Renal pelvis (tissue), 4 donors: Measurements from ENCODE around the gene USP47. TPM values are rescaled to one million over a fixed set of nuclear protein-coding genes. Genes with fewer than 3 reads are reported as not detected.

Experiments used
- DNase-seq: peaks from one replicate; pipeline ENCODE4 v3.0.0-alpha.2; 2013
- polyA plus RNA-seq, 3 donors: library from polyadenylated mRNA; unstranded; fragments of 120-200 nt; gene quantifications; one replicate each; pipeline ENCODE4 v1.2.1, GENCODE V29; 2013; ENCODE audit not compliant: insufficient read length in 3 of 3

The USP47 gene
- polyA plus RNA-seq, 3 donors: 85.2 to 94.5 (median 86.0) TPM

DNA sequence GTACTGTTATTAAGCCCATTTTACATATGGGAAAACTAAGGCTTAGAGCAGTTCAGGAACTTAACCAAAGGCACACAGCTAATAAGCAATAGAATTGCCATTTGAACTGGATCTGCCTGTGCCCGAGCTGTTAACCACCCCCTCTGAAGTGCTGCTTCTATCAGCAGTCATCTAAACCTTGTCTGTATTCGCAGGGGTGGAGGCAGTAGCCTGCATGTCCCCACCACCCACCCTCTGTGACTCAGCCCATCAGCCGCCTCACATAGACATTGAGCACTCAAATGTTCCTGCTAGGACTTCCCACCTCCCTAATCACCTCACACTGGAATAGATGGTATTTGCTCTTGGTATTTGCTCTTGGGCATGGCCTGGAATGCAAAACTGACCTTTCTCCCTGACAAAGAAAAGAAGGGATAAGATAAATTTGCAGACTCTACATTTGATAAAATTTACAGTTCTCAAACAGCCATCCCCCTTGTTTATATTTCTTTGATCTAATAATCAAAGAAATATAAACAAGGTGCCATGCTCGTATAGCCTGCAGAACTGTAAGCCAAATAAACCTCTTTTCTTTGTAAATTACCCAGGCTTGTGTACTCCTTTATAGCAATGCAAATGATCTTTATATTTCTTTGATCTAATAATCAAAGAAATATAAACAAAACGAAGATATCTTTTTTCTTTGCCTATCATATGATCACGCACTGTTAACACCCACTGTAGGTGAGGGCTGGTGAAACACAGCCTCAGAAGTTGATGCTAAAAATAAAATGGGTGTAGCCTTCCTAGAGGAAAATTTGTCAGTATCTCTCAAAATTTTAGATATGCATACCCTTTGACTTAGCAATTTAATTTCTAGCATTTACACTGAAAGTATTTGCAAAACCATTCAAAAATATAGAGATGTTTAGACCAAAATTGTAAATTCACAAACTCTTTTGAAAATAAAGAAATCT is 150.8 kb downstream of the USP47 start:
- no peak for DNase-seq

DNA sequence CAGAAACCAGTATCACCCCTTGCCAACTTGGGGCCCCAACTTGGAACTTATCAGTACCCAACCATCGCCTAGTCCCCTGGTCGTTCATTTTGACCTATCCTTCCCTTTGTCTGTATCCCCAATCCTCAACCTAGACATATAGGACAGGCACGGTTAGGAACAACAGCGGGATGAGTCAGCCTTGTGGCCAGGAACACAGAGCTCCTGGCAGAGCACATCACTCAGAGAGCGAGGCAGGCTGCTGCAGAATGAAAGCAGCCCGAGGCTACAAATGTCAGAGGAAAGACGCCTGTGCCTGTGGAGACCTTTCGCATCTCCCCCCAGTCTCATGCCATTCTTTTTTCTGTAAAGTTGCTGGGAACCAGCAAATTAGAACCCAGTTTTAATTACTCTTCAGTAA is 152.1 kb downstream of the USP47 start:
- no peak for DNase-seq

DNA sequence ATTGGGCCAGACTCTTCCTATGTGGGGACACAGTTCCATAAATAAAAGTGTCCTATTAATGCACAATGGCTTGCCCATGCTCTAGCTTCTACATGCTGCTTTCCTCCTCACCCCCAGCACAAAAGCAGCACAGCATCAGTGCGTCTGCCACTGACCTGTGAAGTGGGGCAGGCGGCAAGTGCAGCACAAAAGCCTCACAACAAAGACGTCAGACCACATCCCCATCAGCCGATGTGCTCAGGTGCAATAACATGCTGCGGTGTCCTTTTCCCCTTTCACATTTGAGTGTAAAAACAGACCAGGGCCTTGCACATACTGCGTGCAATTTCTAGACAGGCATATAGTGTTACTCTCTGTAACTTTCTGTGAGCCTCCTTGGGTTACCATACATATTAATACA is 153.8 kb downstream of the USP47 start:
- DNase-seq: no peak

DNA sequence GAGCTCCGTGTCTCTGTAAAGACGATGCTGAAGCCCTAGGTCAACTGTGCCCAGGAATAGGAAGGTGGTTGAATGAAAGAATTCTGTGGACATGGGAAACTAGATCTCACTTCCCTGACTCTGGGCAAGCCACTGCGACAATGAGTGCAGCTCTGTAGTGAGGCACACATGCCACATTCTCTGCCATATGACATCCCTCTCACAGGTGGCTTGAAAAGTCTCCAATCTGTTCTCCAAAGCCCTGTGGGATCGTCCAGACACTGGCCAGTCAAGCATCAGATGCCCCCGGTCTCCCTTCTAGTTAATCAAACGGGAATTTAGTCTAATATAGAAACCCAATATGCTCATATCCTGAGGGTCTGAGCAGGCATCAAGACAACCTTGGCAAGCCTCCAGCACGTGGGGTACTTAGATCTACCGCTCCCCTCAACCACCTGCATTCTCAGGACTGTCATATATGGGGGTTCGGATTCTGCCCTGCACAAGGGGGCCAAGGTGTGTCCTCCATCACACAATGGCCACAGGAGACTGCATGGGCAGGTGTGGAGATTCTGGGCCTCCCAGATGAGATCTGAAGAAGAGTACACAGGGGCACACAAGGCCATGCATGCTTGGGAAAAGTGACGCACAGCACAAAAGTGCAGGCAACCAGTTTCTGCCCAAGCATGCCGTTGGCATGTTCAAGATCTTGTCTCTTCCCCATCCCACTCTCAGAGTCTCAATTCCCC is 154.7 kb downstream of the USP47 start:
- no peak for DNase-seq

DNA sequence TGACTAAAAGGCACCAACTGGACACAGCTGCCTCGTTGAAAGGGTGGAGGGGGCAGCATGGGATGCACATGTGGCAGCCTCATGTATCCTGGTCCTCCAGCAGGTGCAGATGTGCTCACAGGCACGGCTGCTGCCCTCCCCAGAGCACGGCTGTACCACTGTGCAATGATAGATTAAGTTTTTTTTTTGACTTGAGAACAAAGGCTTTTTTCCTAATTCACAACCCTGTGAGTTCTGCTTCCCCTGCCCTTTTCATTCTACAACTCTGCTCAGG is 155.2 kb downstream of the USP47 start:
- DNase-seq: no peak

DNA sequence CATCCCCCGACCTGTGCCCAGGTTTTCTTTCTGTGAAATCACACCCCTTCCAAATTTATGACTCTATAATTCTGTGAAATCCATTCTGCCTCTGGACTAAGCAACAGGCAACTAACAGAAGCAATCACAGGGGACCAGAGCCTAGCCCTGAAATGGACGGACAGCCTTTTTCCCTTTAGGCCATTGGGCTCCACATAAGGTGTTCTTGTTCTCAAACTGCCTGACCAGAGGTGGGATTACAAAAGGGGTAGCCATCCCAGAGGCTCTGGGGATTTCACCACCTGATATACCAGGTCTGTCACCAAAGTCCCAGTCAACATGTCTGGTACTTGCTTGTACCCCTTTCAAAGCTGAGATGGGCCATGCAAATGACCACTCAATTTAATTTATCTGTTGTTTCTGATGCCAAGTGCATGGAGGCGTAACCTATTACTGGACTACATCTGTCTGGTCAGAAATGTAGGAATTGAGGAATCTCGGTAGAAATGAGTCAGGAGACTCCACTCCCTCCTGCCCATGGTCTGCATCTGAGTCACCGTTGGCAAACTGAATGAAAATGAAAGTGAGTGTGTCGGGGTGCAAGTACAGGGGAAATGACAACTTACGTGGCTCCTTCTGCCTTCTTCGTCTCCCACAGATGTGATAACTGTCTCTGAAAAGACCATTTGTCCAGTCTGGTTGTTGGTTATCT is 156.5 kb downstream of the USP47 start:
- DNase-seq: no peak

DNA sequence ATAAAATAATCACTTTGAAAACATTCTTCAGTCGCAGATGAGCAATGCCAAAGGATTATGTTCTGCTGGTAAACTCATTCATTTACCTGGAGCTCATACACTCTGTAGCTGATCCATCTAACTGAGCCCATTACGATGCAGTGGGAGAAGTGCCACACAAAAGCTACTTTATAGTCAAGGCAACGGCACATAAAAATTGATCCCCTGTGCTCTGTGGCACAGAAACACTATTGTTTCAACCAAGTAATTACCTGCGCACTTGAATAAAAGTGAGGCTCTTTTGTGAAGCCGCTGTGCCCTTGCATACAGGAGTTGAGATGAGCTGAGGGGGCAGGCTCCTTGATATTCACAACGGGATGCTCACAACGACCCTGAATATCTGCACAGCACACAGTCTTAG is 159.4 kb downstream of the USP47 start:
- DNase-seq: no peak

DNA sequence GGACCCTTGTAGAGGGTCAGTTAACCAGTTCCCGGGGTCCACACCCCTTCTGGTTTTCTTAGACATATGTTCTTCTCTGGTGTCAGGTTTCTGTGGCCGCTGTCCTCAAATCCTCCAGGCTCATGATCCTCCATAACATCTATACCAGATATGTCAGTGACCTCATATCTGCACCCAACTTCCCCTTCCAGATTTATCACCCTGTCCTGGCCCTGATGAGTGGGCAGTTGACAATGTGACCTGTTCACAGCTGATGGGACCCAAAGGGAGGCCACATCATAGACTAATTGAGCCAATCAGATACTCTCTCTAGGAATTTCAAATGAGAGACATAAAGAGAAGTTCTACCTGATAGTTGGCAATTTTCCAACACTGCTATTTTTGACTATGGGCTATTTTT is 161.6 kb downstream of the USP47 start:
- no peak for DNase-seq

DNA sequence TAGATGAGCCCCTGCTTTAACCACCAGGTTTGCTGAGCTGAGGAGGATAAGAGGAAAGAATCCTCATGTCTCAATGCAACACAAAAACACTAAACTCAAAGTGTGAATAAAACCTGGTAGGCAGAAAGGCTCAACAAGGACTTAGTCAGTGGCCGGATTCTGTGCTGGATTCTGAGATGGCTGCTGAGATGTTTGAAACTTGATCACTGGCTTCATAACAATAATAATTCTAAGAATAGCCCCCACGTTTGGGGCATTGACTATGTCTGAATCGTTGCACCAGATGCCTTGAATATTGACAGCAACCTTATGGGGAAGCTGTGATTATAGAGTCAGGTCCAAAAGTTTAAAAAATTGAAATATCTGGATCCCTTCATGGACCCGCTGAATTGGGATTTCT is 162.0 kb downstream of the USP47 start:
- DNase-seq: no peak

DNA sequence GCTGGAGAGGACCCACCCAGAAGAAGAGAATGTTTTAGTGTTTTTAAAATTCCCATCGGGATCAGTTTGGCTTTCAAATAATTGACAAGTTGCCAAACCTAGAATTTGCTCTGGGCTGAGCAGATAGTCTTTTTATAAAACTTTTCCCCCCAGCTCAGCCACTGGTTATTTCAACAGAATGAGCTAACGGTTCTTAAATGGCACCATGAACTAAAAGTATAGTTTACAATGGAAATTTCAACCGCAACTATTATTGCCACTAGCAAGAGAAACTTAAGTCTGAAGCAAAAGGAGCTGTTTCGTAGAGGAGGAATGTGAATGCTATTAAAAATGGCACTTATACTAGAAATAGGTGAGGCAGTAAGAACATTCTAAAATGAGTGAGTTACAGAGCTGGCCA is 163.3 kb downstream of the USP47 start:
- no peak for DNase-seq

DNA sequence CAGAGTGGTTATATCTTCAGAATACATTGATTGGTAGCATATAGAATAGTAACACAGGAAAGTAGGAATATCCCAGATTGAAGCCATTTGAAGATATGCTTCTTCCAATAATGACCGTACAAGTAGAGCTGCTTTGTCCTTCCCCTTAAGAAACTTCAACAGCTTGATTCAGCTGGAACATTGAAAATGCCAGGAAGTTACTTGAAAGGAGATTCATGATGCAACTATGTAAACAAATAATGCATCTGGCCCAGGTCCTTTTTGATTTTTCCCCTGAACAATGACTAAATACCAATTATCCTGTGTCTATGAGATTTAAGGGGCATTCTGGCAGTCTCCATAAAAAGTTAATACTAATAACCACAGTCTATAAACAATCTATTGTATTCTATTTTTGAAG is 163.7 kb downstream of the USP47 start:
- DNase-seq: peak; percentile 15

DNA sequence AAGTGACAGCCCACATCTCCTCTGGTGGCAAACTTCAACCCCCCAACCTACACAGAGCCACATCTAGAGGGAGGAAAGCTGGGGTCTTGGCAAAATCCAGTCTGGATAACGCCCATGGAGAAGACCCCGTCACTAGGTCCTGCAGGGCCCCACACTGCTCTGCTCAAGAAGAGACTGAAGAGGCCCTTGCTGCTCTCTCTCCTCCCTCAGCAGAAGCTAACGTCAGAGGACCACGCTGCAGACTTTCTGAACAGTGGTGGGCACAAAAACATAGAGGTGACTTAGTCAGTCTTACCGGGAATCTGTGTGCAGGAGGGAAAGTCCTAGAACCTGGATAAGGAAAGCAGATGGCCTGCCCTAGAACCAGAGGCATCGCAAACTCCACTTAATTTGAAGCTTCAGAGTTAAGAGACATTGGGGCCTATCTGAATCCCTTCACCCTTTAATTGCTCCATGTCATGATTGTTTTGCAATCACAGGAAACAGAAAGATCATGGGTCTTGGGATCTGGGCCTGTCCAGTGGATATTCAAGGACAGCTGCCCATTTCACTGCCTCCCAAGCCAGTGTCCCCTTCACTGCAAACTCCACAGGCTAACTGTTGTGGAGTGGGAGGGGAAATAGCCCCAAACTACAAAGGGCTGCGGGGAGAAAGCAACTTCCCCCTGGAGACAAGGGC is 164.9 kb downstream of the USP47 start:
- DNase-seq: no peak

DNA sequence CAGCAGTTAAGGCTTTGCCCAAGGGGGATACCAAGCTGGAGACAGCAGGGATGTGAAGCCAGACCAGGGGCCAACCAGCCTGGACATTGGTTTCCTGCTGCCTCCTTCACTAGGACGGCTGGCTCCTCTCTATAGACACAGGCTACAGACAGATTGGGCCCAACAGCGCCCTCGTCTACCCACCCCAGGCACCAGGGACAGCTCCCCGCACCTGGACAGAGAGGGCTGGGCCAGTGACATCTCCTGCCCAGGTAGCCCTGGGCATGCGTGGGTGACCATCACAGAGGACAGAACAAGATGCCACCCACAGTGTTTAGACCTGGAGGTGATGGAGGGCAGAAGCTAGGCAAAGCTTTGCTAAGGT is 165.4 kb downstream of the USP47 start:
- no peak for DNase-seq

DNA sequence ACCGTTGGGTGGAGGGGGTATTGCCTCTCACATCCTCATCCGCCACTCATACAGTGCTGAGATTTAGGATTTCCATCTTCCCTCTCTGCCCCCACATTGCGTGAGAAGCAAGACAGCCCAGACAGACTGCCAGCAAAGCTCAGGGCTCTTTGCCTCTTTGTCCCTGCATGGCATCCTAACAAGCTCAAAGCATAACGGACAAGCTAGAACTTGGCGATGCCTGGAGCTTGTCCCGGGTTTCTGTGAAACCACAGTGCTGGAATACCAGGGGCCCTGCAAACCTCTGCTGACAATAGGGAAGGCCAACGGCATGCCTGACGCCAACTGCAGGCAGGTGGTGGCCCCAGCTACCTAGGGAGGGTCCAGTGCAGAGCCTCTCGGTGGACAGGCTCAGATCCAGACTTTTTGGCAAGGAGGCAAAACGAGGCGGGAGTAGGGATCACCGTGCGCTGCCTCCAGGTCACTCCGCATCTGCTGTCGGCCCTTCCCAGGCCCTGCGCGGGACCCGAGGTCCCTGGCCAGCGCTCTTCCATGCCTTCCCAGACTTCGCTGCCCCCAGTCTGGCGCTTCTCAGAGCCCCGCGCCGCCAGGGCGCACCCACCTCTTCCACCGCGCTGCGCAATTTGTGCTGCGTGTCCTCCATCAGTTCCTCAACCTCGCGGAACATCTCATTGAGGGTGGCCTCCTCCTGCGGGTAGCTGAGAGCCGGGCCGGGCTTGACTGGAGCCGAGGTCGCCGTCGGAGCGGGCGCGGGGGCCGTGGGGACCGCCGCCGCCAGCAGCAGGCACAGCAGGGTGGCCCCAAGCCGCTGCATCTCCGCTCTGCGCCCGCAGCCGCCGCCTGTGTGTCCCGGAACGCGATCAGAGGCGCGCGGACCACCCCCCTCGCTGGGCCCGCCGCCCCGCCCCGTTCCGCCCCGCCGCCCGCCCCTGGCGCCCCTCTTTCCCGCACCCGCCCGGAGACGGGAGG is 166.3 kb downstream of the USP47 start, which contains the start of gene DKK3:
DKK3 (minus strand) TSS at position 858 of the 969 bp plus-strand sequence; CDS start at position 814, 44 bp downstream.
- DNase-seq: peak; percentile 14

Other genes starting within 250 kb of the USP47 start
- gene GALNT18, start 220.0 kb upstream of the USP47 start, polyA plus RNA-seq: 10 to 100 TPM; 25.4 to 28.1 (median 26.4) TPM
- gene DKK3, start 166.7 kb downstream of the USP47 start, polyA plus RNA-seq: 10 to 100 TPM; 46.0 to 69.5 (median 60.4) TPM